Pons (tissue), 1 donor: ENCODE data around the gene C6orf15.
"Not testable (repeated sequence)": the region's sequence is repeated elsewhere in the genome, so short reads cannot be mapped to it uniquely, and the experiment has no call there.

ENCODE experiments used
- DNase-seq: peaks from one replicate; pipeline ENCODE4 v3.0.0-alpha.2; 2016; ENCODE audit warnings: low spot score

The C6orf15 gene

DNA sequence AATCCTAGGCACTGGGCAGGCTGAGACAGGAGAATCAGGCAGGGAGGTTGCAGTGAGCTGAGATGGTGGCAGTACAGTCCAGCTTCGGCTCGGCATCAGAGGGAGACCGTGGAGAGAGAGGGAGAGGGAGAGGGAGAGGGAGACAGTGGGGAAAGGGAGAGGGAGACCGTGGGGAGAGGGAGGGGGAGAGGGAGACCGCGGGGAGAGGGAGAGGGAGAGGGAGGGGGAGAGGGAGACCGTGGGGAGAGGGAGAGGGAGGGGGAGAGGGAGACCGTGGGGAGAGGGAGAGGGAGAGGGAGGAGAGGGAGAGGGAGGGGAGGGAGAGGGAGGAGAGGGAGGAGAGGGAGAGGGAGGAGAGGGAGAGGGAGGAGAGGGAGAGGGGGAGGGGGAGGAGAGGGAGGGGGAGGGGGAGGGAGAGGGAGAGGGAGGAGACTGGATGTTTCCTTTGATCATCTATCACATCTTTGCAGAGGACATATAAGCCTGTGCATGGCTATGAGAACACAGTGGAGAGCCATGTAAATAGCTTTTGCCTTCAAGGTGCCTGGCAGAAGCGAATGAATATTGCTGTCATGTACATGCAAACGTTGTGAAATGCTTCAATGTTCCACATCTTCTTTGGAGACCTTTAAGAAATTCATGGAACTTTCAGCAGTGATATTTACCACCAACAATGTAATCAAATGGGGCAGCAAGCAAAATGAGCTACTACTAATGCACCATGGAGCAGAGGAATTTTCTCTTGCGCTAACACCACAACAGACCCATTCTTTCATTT, 44.3 kb downstream of the C6orf15 start:
- DNase-seq: not testable (repeated sequence)

DNA sequence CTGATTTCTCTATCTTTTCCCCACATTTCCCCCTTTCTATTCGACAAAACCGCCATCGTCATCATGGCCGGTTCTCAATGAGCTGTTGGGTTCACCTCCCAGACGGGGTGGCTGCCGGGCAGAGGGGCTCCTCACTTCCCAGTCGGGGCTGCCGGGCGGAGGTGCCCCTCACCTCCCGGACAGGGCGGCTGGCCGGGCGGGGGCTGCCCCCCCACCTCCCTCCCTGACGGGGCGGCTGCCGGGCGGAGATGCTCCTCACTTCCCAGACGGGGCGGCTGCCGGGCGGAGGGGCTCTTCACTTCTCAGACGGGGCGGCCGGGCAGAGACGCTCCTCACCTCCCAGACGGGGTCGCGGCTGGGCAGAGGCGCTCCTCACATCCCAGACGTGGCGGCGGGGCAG, 45.3 kb downstream of the C6orf15 start:
- DNase-seq: not testable (repeated sequence)

DNA sequence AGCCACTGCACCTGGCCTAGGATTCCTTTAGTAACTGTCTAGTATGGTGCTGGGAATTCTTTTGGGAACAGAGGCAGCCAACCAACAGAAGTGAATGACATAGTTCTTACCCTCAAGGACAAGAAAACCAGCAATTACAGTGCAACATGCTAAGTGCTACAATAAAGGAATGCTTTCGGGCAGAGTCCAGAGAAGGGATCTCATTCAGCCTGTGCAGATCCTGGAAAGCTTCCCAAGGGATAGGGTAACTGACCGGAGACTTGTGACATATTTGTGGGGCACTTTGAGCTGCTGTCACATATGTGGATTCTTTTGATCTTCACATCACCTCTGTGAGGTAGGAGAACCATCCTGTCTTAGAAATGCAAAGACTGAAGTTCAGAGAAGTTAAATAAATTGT, 46.8 kb downstream of the C6orf15 start:
- DNase-seq: no peak

DNA sequence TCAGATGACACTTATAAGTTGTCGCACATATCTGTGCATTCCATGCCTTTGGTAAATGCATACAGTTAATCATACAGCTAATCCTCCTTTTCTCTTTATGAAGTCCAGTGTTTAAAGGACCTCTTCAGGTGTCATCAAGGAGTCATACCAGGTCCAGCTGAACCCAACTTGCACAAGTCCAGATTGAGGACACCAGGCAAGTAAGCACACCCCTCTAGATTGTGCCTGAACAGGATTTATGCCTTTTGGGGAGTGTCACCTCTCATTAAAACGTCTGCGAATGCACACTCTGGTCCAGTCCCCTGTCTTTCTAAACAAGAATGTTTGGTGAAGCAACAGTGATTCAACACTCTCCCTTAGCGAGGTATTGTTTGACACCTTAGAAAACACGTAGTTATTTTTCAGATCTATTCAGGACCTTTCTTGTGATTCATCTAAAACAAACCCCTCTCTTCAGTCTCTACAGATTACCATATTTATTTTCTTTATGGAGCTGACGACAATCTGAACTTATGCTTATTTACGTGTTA, 48.4 kb downstream of the C6orf15 start:
- DNase-seq: no peak
